GM21423 (cell line): ENCODE data around the gene CAMK2G.
"Not testable (repeated sequence)": the region's sequence is repeated elsewhere in the genome, so short reads cannot be mapped to it uniquely, and the experiment has no call there.

Experiments
- ATAC-seq: cut with Tn5 transposase; IDR thresholded peaks from one replicate; pipeline ENCODE4 v1.9.1; 2021; ENCODE audit warnings: mild to moderate bottlenecking, moderate library complexity; ENCODE audit not compliant: unreplicated experiment

The CAMK2G gene

GRCh38 chr10:73798087-73798486 is 76.3 kb downstream of the CAMK2G start:
- ATAC-seq = no peak

- no peak for ATAC-seq
Measured at GRCh38 chr10:73797324-73798025, 76.9 kb downstream of the CAMK2G start.

GRCh38 chr10:73796766-73797165 is 77.6 kb downstream of the CAMK2G start:
- ATAC-seq = no peak

GRCh38 chr10:73796035-73796434 is 78.3 kb downstream of the CAMK2G start:
- ATAC-seq = not testable (repeated sequence)

GRCh38 chr10:73795491-73795890 is 78.9 kb downstream of the CAMK2G start:
- not testable (repeated sequence) for ATAC-seq

- no peak for ATAC-seq
Measured at GRCh38 chr10:73793456-73793855, 80.9 kb downstream of the CAMK2G start.

- ATAC-seq = no peak
Measured at GRCh38 chr10:73791871-73792400, 82.4 kb downstream of the CAMK2G start.

- ATAC-seq = no peak
Measured at GRCh38 chr10:73790886-73791625, 83.3 kb downstream of the CAMK2G start.

GRCh38 chr10:73789659-73790055 is 84.7 kb downstream of the CAMK2G start:
- ATAC-seq = no peak

- ATAC-seq = no peak
Measured at GRCh38 chr10:73788864-73789658, 85.3 kb downstream of the CAMK2G start.

GRCh38 chr10:73787031-73787800 is 87.1 kb downstream of the CAMK2G start:
- ATAC-seq = not testable (repeated sequence)

- ATAC-seq = no peak
Measured at GRCh38 chr10:73786512-73786885, 87.9 kb downstream of the CAMK2G start.

GRCh38 chr10:73785721-73786511 is 88.4 kb downstream of the CAMK2G start:
- peak; percentile 16 for ATAC-seq

- ATAC-seq = peak; percentile 80
Measured at GRCh38 chr10:73785211-73785720, 89.1 kb downstream of the CAMK2G start, which contains the start of gene ZSWIM8. TSS of gene ZSWIM8 (plus strand) at chr10:73785606. CDS start at chr10:73785879, 273 bp downstream.

- ATAC-seq = no peak
Measured at GRCh38 chr10:73782749-73783085, 91.6 kb downstream of the CAMK2G start.

- ATAC-seq = peak; percentile 51
Measured at GRCh38 chr10:73781879-73782748, 92.2 kb downstream of the CAMK2G start, which contains the start of gene CHCHD1. TSS of gene CHCHD1 (plus strand) at chr10:73782048. CDS start at chr10:73782076, 28 bp downstream.

- ATAC-seq = no peak
Measured at GRCh38 chr10:73781548-73781878, 92.8 kb downstream of the CAMK2G start.

- ATAC-seq = no peak
Measured at GRCh38 chr10:73780966-73781365, 93.4 kb downstream of the CAMK2G start.

GRCh38 chr10:73780301-73780700 is 94.1 kb downstream of the CAMK2G start:
- no peak for ATAC-seq
